Effector memory CD8-positive, alpha-beta T cell (primary cell): Measurements from ENCODE around the gene CFAP299.
"Not testable (repeated sequence)": the region's sequence is repeated elsewhere in the genome, so short reads cannot be mapped to it uniquely, and the experiment has no call there.

Experiments used
- ATAC-seq: fragments of 150-1000 bp; cut with Tn5 transposase; replicated peaks from 2 replicates; pipeline ENCODE4 v1.10.0; 2021; ENCODE audit warnings: mild to moderate bottlenecking, moderate library complexity
- DNase-seq, 3 experiments: peaks; one replicate each; pipeline ENCODE4 v3.0.0; 2021
- H3K27ac Mint-ChIP-seq, 2 donors: one replicate each; pipeline ENCODE4 v1.8.0; 2022; ENCODE audit warnings: mild to moderate bottlenecking in 2 of 2, mixed read lengths in 2 of 2, moderate library complexity in 2 of 2
- H3K27me3 Mint-ChIP-seq, 2 donors: one replicate each; pipeline ENCODE4 v1.8.0; 2022; ENCODE audit warnings: mixed read lengths in 2 of 2
- H3K36me3 Mint-ChIP-seq: one replicate; pipeline ENCODE4 v1.8.0; 2022; ENCODE audit warnings: mild to moderate bottlenecking, moderate library complexity, mixed read lengths; ENCODE audit not compliant: insufficient read depth
- H3K4me1 Mint-ChIP-seq, 2 donors: one replicate each; pipeline ENCODE4 v1.8.0; 2022; ENCODE audit warnings: low read depth in 2 of 2, mixed read lengths in 2 of 2
- H3K4me3 Mint-ChIP-seq, 2 donors: one replicate each; pipeline ENCODE4 v1.8.0; 2022; ENCODE audit warnings: mild to moderate bottlenecking in 2 of 2, mixed read lengths in 2 of 2, moderate library complexity in 2 of 2
- H3K9me3 Mint-ChIP-seq, 2 donors: one replicate each; pipeline ENCODE4 v1.8.0; 2022; ENCODE audit warnings: mixed read lengths in 2 of 2

The CFAP299 gene

GRCh38 chr4:80420638-80421037 lies 85.1 kb downstream of the CFAP299 start:
- Mint-ChIP-seq H3K4me1 (peaks cover 18 to 25% of the 10 kb centered on the region in 2 donors), H3K27me3 (no peaks in the 10 kb centered on the region), H3K9me3 (no peaks in the 10 kb centered on the region), H3K36me3 (no peaks in the 10 kb centered on the region), H3K4me3 (no peak overlapping the region), H3K27ac (peak overlapping the region in 1 of 2 donors; percentile 7)
- DNase-seq: no peak
- no peak for ATAC-seq

GRCh38 chr4:80422727-80423404 lies 87.3 kb downstream of the CFAP299 start:
- no peak for DNase-seq

GRCh38 chr4:80423553-80424224 lies 88.2 kb downstream of the CFAP299 start:
- Mint-ChIP-seq H3K4me1 (peaks cover 19 to 33% of the 10 kb centered on the region in 2 donors), H3K27me3 (no peaks in the 10 kb centered on the region), H3K27ac (peak overlapping the region; percentile 23 to 77), H3K36me3 (no peaks in the 10 kb centered on the region), H3K9me3 (no peaks in the 10 kb centered on the region), H3K4me3 (peak overlapping the region; percentile 38 to 43)
- ATAC-seq: no peak
- no peak for DNase-seq

More at GRCh38 chr4:80422727-80423404, 87.3 kb downstream of the CFAP299 start:
- Mint-ChIP-seq H3K27me3 (no peaks in the 10 kb centered on the region), H3K4me3 (peak overlapping the region in 1 of 2 donors; percentile 38), H3K36me3 (no peaks in the 10 kb centered on the region), H3K27ac (peak overlapping the region; percentile 23 to 77), H3K9me3 (no peaks in the 10 kb centered on the region), H3K4me1 (peaks cover 19 to 33% of the 10 kb centered on the region in 2 donors)
- peak; percentile 100 for ATAC-seq

GRCh38 chr4:80424225-80424581 lies 88.7 kb downstream of the CFAP299 start:
- Mint-ChIP-seq H3K27ac (peak overlapping the region; percentile 23 to 77), H3K36me3 (no peaks in the 10 kb centered on the region), H3K4me1 (peaks cover 19 to 33% of the 10 kb centered on the region in 2 donors), H3K9me3 (no peaks in the 10 kb centered on the region), H3K27me3 (no peaks in the 10 kb centered on the region), H3K4me3 (no peak overlapping the region)
- ATAC-seq (no peak), DNase-seq (no peak)

GRCh38 chr4:80425124-80426100 lies 89.9 kb downstream of the CFAP299 start:
- Mint-ChIP-seq H3K27ac (peak overlapping the region; percentile 59 to 62), H3K27me3 (no peaks in the 10 kb centered on the region), H3K4me1 (peaks cover 18 to 32% of the 10 kb centered on the region in 2 donors), H3K4me3 (peak overlapping the region in 1 of 2 donors; percentile 18), H3K36me3 (no peaks in the 10 kb centered on the region), H3K9me3 (no peaks in the 10 kb centered on the region)
- DNase-seq (no peak), ATAC-seq (no peak)

GRCh38 chr4:80431203-80431965 lies 95.9 kb downstream of the CFAP299 start:
- no peak overlapping the region for H3K27ac Mint-ChIP-seq
- no peaks in the 10 kb centered on the region for H3K9me3 Mint-ChIP-seq
- H3K4me3 Mint-ChIP-seq: no peak overlapping the region
- peaks cover 3 to 8% of the 10 kb centered on the region in 2 donors for H3K4me1 Mint-ChIP-seq
- DNase-seq: no peak
- no peak for ATAC-seq
- H3K36me3 Mint-ChIP-seq: no peaks in the 10 kb centered on the region
- no peaks in the 10 kb centered on the region for H3K27me3 Mint-ChIP-seq

- peaks cover 10 to 22% of the 10 kb centered on the region in 2 donors for H3K4me1 Mint-ChIP-seq
- H3K27ac Mint-ChIP-seq: no peak overlapping the region
- H3K9me3 Mint-ChIP-seq: no peaks in the 10 kb centered on the region
- H3K27me3 Mint-ChIP-seq: no peaks in the 10 kb centered on the region
- no peaks in the 10 kb centered on the region for H3K36me3 Mint-ChIP-seq
- no peak overlapping the region for H3K4me3 Mint-ChIP-seq
- ATAC-seq (no peak), DNase-seq (no peak)
Observed at GRCh38 chr4:80434238-80434637, 98.7 kb downstream of the CFAP299 start.

GRCh38 chr4:80438016-80438415 lies 102.5 kb downstream of the CFAP299 start:
- peaks cover 21 to 26% of the 10 kb centered on the region in 2 donors for H3K4me1 Mint-ChIP-seq
- peak overlapping the region; percentile 2 to 45 for H3K4me3 Mint-ChIP-seq
- peak; percentile 77 for ATAC-seq
- peak overlapping the region; percentile 44 to 47 for H3K27ac Mint-ChIP-seq
- peaks cover 3 to 16% of the 10 kb centered on the region in 2 donors for H3K9me3 Mint-ChIP-seq
- no peaks in the 10 kb centered on the region for H3K27me3 Mint-ChIP-seq
- no peaks in the 10 kb centered on the region for H3K36me3 Mint-ChIP-seq
- no peak for DNase-seq

- peaks cover 21 to 26% of the 10 kb centered on the region in 2 donors for H3K4me1 Mint-ChIP-seq
- peak overlapping the region; percentile 79 to 90 for H3K27ac Mint-ChIP-seq
- peaks cover 3 to 16% of the 10 kb centered on the region in 2 donors for H3K9me3 Mint-ChIP-seq
- H3K27me3 Mint-ChIP-seq, H3K36me3 Mint-ChIP-seq: not testable (repeated sequence)
- peak overlapping the region; percentile 58 to 73 for H3K4me3 Mint-ChIP-seq
- DNase-seq (peak; percentile 28 to 53 (median 35)), ATAC-seq (peak; percentile 82)
Observed at GRCh38 chr4:80439294-80440061, 103.9 kb downstream of the CFAP299 start.

GRCh38 chr4:80446248-80446647 lies 110.7 kb downstream of the CFAP299 start:
- H3K36me3 Mint-ChIP-seq: no peaks in the 10 kb centered on the region
- ATAC-seq: no peak
- DNase-seq: no peak

GRCh38 chr4:80446664-80447063 lies 111.1 kb downstream of the CFAP299 start:
- Mint-ChIP-seq H3K4me3 (no peak overlapping the region), H3K9me3 (peaks cover 0 to 12% of the 10 kb centered on the region in 2 donors), H3K36me3 (no peaks in the 10 kb centered on the region), H3K4me1 (no peaks in the 10 kb centered on the region), H3K27me3 (no peaks in the 10 kb centered on the region), H3K27ac (peak overlapping the region in 1 of 2 donors; percentile 22)
- DNase-seq: no peak
- ATAC-seq: no peak

More at GRCh38 chr4:80446248-80446647, 110.7 kb downstream of the CFAP299 start:
- H3K4me3 Mint-ChIP-seq: no peak overlapping the region
- no peaks in the 10 kb centered on the region for H3K27me3 Mint-ChIP-seq
- peaks cover 0 to 16% of the 10 kb centered on the region in 2 donors for H3K9me3 Mint-ChIP-seq
- H3K4me1 Mint-ChIP-seq: no peaks in the 10 kb centered on the region
- H3K27ac Mint-ChIP-seq: peak overlapping the region in 1 of 2 donors; percentile 22

- Mint-ChIP-seq H3K36me3 (no peaks in the 10 kb centered on the region), H3K4me3 (no peak overlapping the region), H3K4me1 (no peaks in the 10 kb centered on the region), H3K27ac (no peak overlapping the region), H3K27me3 (no peaks in the 10 kb centered on the region), H3K9me3 (peaks cover 0 to 4% of the 10 kb centered on the region in 2 donors)
- ATAC-seq (no peak), DNase-seq (no peak)
Observed at GRCh38 chr4:80447493-80447892, 112.0 kb downstream of the CFAP299 start.
